Measurements from ENCODE around the gene OCRL.

OCRL gene

GRCh38 chrX:129540068-129540653 is at the start of gene OCRL:
TSS of gene OCRL (plus strand) at chrX:129540259. CDS start at chrX:129540440, 181 bp downstream.
- DNase-seq (ENCODE audit: low read depth) = peak; percentile 33

- DNase-seq (ENCODE audit: low read depth) = no peak
These were observed 49.7 kb upstream of the OCRL start for GRCh38 chrX:129490330-129490729.

GRCh38 chrX:129493643-129494042 is 46.4 kb upstream of the OCRL start:
- DNase-seq (ENCODE audit: low read depth) = no peak

- DNase-seq (ENCODE audit: low read depth) = no peak
These were observed 45.2 kb upstream of the OCRL start for GRCh38 chrX:129494887-129495286.

- no peak for DNase-seq (ENCODE audit: low read depth)
These were observed 44.2 kb upstream of the OCRL start for GRCh38 chrX:129495900-129496299.

- DNase-seq (ENCODE audit: low read depth) = no peak
These were observed 43.4 kb upstream of the OCRL start for GRCh38 chrX:129496625-129497024.

- no peak for DNase-seq (ENCODE audit: low read depth)
These were observed 42.8 kb upstream of the OCRL start for GRCh38 chrX:129497146-129497843.

GRCh38 chrX:129510331-129510730 is 29.7 kb upstream of the OCRL start:
- no peak for DNase-seq (ENCODE audit: low read depth)

GRCh38 chrX:129511689-129512088 is 28.4 kb upstream of the OCRL start:
- no peak for DNase-seq (ENCODE audit: low read depth)

GRCh38 chrX:129512409-129512808 is 27.6 kb upstream of the OCRL start:
- DNase-seq (ENCODE audit: low read depth) = no peak

GRCh38 chrX:129516402-129516801 is 23.7 kb upstream of the OCRL start:
- DNase-seq (ENCODE audit: low read depth) = no peak

- no peak for DNase-seq (ENCODE audit: low read depth)
These were observed 19.9 kb upstream of the OCRL start for GRCh38 chrX:129520151-129520550.

GRCh38 chrX:129522184-129523078 is 17.6 kb upstream of the OCRL start:
- no peak for DNase-seq (ENCODE audit: low read depth)

- DNase-seq (ENCODE audit: low read depth) = no peak
These were observed 16.8 kb upstream of the OCRL start, which contains the start of gene SMARCA1 for GRCh38 chrX:129523079-129523911. TSS of gene SMARCA1 (minus strand) at chrX:129523490. CDS start at chrX:129523370, 120 bp downstream.

- DNase-seq (ENCODE audit: low read depth) = no peak
These were observed 15.7 kb upstream of the OCRL start for GRCh38 chrX:129524250-129524850.

GRCh38 chrX:129525162-129525561 is 14.9 kb upstream of the OCRL start:
- DNase-seq (ENCODE audit: low read depth) = no peak

- no peak for DNase-seq (ENCODE audit: low read depth)
These were observed 14.2 kb upstream of the OCRL start for GRCh38 chrX:129525896-129526295.

GRCh38 chrX:129529685-129530281 is 10.3 kb upstream of the OCRL start:
- DNase-seq (ENCODE audit: low read depth) = no peak

- no peak for DNase-seq (ENCODE audit: low read depth)
These were observed 9.6 kb upstream of the OCRL start for GRCh38 chrX:129530410-129530809.

- DNase-seq (ENCODE audit: low read depth) = no peak
These were observed 8.9 kb upstream of the OCRL start for GRCh38 chrX:129531132-129531531.
